Activated CD8-positive, alpha-beta memory T cell treated with anti-CD3 and anti-CD28 coated beads for 48 hours (primary cell): ENCODE data around the gene AMBRA1.
A peak's percentile ranks its signal among the peaks of the same experiment; 100 is the strongest.
"Not testable (repeated sequence)": the region's sequence is repeated elsewhere in the genome, so short reads cannot be mapped to it uniquely, and the experiment has no call there.

Source experiments
- DNase-seq, 3 experiments: peaks; one replicate each; pipeline ENCODE4 v3.0.0-alpha.2; 2020; ENCODE audit warnings: low read depth in 2 of 3, low spot score in 2 of 3

The AMBRA1 gene

GRCh38 chr11:46383974-46384701, 209.7 kb downstream of the AMBRA1 start:
- DNase-seq: no peak

GRCh38 chr11:46383404-46383758, 210.4 kb downstream of the AMBRA1 start:
- no peak for DNase-seq

GRCh38 chr11:46382646-46383403, 211.0 kb downstream of the AMBRA1 start:
- DNase-seq: no peak

DNA sequence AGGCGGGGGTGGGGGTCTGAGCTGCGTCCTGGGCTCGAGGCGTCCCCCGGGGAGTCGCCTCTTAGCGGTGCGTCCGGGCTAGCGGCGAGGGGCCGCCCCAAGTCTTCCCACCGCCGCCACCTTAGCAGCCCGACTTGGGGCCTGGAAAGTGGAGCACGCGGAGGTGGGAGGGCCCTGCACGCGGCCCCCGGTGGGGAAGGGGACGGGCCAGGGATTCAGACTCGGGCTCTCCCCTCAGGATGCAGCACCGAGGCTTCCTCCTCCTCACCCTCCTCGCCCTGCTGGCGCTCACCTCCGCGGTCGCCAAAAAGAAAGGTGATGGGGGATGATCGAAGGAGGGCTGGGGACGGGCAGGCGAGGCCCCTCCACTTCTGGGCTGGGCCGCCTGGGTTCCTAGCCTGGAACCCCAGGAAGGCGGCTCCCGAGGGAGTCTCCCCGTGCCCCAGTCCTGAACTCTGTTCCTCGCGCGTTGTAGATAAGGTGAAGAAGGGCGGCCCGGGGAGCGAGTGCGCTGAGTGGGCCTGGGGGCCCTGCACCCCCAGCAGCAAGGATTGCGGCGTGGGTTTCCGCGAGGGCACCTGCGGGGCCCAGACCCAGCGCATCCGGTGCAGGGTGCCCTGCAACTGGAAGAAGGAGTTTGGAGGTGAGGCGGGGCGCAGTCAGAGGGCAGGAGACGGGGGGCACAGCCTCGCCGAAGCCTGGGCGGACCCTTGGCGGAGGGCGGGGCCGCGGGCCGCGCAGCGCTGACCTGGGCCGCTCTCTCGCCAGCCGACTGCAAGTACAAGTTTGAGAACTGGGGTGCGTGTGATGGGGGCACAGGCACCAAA, 211.8 kb downstream of the AMBRA1 start:
- DNase-seq: no peak

DNA sequence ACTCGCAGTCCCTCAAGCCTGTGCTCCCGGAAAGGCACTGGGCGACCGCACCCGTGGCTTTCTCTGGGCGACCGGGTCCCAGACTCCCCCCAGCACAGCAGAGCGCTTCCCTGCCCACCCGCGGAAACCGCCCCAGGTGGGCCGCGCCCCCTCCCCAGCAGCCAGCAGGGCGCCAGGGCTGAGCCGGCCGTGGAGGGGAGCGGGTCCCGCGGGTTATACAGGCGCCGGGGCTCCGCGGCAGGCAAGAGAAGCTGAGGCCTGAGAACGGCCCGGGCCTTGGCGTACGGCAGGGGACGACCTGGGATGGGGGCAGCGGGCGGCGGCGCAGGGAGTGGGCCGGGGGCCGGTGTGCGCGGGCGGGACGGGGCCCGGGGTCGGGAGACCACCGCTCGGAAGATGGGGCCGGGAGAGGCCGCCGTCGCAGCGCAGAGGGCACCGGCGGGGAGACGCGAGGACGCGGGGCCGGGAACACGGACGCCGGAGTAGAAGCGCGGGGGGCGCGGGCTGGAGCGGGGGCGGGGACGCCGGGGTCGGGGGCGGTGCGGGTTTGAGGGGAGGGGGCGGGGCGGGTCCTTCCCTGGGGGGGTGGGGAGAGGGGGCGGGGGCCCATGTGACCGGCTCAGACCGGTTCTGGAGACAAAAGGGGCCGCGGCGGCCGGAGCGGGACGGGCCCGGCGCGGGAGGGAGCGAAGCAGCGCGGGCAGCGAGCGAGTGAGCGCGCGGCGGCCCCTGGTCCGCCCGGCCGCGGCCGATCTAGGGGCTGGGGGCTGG, 212.6 kb downstream of the AMBRA1 start, which contains the start of gene MDK:
Gene MDK, plus strand, starts transcription at position 622 of the 771 bp plus-strand sequence. CDS start 389 bp downstream, outside the sequence.
- DNase-seq: no peak

DNA sequence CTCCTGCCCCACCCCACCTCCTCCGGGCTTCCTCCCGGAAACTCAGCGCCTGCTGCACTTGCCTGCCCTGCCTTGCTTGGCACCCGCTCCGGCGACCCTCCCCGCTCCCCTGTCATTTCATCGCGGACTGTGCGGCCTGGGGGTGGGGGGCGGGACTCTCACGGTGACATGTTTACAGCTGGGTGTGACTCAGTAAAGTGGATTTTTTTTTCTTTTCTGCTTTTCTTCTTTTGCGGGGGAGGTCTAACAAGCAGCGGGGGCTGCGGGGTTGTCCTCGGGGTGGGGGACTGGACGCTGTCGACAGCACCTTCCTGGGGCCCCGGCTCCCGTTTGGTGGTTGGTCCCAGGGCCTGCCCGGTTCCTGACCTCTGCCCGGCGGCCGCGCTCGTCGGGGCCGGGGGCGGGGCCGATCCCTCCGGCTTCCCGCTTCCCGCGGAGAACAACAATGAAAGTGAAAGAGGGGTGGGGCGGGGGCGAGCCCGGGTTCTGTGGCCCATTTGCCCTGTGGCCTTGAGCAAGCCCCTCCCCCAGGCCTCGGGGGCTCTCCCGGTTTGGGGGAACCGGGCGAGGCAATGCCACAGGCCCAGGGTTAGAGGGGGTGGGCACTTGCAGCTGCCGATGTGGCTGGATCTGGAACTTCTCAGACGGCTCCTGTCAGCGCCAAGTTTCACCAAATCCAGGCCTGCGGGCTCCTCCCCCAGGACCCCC, 213.3 kb downstream of the AMBRA1 start:
- DNase-seq: peak in 2 of 3 experiments; percentile 41 to 50

- not testable (repeated sequence) for DNase-seq
Measured at GRCh38 chr11:46379482-46380293, 214.1 kb downstream of the AMBRA1 start.

GRCh38 chr11:46378811-46379481, 214.9 kb downstream of the AMBRA1 start:
- DNase-seq: no peak

DNA sequence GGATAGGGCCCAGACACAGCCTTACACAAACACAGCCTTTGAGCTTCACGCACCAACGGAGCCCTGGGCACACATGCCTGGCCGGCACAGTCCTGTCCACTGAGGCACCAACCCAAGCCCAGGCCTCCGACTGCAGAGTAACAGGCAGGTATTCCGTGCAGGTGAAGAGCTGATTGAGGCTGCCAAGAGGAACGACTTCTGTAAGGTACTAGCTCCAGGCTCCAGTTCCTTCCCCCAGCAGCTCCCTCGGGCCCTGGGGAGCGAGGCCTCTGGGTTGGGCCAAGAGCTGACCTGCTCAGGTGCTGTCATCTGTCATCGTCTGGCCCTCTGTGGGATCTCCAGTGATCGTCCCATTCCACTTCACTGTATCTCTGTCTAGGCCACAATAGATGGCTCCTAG, 215.5 kb downstream of the AMBRA1 start:
- DNase-seq: no peak

- no peak for DNase-seq
Measured at GRCh38 chr11:46377831-46378230, 216.0 kb downstream of the AMBRA1 start.

DNA sequence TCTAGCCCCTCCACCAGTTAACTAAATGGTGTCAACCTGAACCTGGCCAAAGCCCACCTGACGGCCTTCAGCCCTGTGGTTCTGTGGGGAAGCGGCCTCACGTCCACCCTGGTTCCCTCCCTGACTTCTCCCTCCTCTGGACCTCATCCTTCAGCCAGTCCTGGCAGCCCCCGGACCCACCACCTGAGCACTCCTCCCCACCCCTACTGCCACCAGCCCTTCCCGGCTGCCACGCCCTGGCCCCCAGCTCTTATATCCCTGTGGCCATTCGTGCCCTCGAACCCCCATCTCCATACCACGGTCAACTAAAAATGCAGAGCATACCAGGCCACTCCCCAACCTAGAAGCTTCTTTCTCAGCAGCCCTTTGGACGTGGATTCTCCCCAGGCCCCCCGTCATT, 216.5 kb downstream of the AMBRA1 start:
- DNase-seq: no peak

GRCh38 chr11:46376258-46377050, 217.4 kb downstream of the AMBRA1 start:
- no peak for DNase-seq

- no peak for DNase-seq
Measured at GRCh38 chr11:46375392-46376101, 218.3 kb downstream of the AMBRA1 start.

DNA sequence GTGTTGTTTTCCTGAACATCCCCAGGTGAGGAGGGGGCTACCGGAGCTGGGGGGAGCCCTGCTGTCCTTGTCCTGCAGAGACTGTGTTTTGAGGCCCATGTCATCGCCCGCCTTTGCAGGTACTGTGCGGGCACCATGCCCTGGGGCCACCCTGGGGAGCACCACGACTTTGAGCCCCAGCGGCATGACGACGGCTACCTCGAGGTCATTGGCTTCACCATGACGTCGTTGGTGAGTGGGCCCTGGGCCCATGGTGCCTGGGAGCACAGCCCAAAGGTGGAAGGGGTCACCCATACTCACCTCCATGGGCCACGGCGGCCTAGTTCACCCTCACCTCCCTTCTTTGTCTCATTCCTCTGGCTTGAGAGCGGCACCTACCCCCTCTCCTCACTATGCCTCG, 219.0 kb downstream of the AMBRA1 start:
- DNase-seq: no peak

DNA sequence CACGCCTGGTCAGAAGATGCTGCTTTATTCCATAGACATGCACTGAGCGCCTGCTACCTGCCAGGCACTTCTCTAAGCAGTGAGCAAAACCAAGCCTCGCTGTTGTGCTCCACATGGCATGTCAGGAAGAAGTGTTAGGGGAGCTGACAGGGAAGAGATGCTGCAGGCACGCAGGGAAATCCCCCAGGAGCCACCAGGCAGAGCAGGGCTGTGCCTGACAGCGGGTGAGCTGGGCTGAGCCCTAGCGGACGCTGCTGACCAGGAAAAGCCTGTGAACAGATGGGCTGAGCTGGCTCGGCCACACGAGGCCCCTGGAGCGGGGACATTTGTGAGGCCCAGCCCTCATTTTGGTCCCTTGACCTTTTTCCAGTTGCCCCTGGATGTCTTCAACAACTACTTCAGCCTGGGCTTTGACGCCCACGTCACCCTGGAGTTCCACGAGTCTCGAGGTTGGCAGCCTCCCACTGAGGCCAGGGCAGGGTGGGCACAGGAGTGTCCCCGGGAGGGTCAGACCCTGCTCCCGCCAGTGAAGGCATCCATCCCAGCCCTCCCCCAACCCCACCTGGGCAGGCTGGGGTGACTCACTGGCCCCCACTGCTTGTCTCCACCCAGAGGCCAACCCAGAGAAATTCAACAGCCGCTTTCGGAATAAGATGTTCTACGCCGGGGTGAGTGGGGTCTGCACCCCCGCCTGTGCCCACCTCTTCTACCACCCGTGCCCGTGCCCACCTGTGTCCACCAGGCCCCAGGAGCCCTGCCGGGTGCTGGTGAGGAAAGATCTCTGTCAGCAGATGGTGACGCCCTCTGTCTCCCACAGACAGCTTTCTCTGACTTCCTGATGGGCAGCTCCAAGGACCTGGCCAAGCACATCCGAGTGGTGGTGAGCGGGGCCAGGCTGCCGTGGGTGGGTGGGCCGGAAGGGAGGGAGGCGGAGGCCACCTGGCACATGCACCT, 219.8 kb downstream of the AMBRA1 start:
- no peak for DNase-seq

DNA sequence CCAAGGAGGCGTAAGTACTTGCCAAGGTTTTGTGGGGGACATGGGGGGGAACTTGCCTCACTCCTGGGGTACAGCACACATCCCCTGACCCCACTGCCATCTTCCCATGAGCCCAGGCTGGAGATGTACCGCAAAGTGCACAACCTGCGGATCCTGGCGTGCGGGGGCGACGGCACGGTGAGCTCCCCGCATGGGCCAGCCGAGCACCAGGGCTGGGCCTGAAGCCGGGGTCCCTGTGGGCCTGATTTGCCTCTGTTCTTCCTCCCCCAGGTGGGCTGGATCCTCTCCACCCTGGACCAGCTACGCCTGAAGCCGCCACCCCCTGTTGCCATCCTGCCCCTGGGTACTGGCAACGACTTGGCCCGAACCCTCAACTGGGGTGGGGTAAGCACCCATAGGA, 221.3 kb downstream of the AMBRA1 start:
- not testable (repeated sequence) for DNase-seq
